ENCODE results near the gene KDELR1.

DNA sequence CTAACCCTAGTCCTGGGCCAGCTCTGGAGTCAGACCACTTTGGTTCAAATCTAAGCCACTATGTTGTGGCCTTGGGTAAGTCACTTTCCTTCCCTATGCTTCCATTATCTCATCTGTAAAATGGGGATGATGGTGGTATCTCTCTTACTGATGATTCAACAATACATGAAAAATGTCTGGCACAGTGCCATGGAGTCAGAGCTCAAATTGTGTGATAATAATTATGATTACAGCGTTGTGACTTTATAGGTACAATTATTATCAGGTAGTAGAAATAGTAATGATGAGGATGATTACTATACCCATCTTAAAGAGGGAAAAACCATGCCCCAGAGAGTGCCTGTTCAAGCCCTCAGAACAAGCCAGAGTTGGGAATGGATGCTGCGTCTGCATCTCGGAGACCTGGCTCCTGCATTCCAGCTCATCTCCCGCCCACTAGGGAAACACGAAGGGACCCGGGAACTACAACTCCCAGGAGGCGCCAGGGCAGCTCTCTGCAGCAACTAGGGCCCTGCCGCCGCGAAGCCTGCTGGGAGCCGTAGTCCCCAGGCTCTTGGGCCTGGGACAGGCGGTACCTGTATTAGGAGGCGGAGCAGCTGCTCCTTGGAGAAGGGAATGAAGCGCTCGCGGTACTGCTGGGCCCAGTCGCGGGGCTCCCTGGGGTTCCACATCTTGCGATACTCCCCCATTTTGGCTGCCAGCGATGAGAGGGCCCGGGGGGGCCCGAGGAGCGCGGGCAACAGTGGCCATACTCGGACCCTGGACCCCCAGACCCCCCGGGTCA is 28.4 kb downstream of the KDELR1 start:
- TF ChIP-seq CTCF (conservative IDR thresholded peaks at IDR 0.05; ENCODE audit: low read depth, low read length): no peak
- TF ChIP-seq EZH2 (IDR thresholded peaks at IDR 0.05; ENCODE audit: borderline replicate concordance, low read depth, low read length, poor library complexity, severe bottlenecking): no peak
